A673 (cell line): Measurements from ENCODE around the gene TOP2B. TPM values are rescaled to one million over a fixed set of nuclear protein-coding genes. Genes with fewer than 3 reads are reported as not detected.

ENCODE experiments used
- BruUV-seq: library from RNA; stranded (reverse); fragments of 400-500 nt; replicated peaks from 2 replicates; lab custom pipeline; 2021; lab: Mats Ljungman, UMichigan
- CTCF ChIA-PET: fragments of 300-600 bp; sonication (Branson Sonifier 250); formaldehyde crosslinking; loops from one replicate; lab custom pipeline; 2022; ENCODE audit warnings: antibody characterized with exemption; lab: Charles Lee
- POLR2A ChIA-PET: fragments of 300-600 bp; sonication (Branson Sonifier 250); formaldehyde crosslinking; loops from one replicate; lab custom pipeline; 2022; ENCODE audit warnings: antibody characterized with exemption; ENCODE audit not compliant: low non-redundant PET; lab: Charles Lee
- DNase-seq: peaks from one replicate; pipeline ENCODE4 v3.0.0-alpha.2; 2015; ENCODE audit warnings: low spot score
- H3K27ac ChIP-seq: fragments of 200-600 bp; sonication (generic); 2 replicates; pipeline ENCODE4 v1.5.1; 2016; ENCODE audit warnings: mixed run types, low read depth, mild to moderate bottlenecking, mixed read lengths, antibody characterized with exemption, low read length; ENCODE audit not compliant: poor library complexity, severe bottlenecking
- H3K27me3 ChIP-seq: fragments of 200-600 bp; sonication (generic); replicated peaks from 2 replicates; pipeline ENCODE4 v1.6.1; 2017; ENCODE audit warnings: mixed run types, low read depth, mild to moderate bottlenecking, mixed read lengths, antibody characterized with exemption, low read length; ENCODE audit not compliant: insufficient read depth, poor library complexity
- H3K36me3 ChIP-seq: fragments of 200-600 bp; sonication (generic); 2 replicates; pipeline ENCODE4 v1.6.1; 2016; ENCODE audit warnings: mixed run types, mild to moderate bottlenecking, mixed read lengths, antibody characterized with exemption, low read length; ENCODE audit not compliant: insufficient read depth, poor library complexity, severe bottlenecking
- H3K4me1 ChIP-seq: fragments of 200-600 bp; sonication (generic); 2 replicates; pipeline ENCODE4 v1.6.1; 2017; ENCODE audit warnings: mixed run types, mild to moderate bottlenecking, mixed read lengths, antibody characterized with exemption, low read length; ENCODE audit not compliant: insufficient read depth, poor library complexity, severe bottlenecking
- H3K4me3 ChIP-seq: fragments of 200-600 bp; sonication (generic); 2 replicates; pipeline ENCODE4 v1.5.1; 2016; ENCODE audit warnings: low read depth, mixed run types, mild to moderate bottlenecking, mixed read lengths, low read length; ENCODE audit not compliant: poor library complexity, severe bottlenecking
- H3K9me3 ChIP-seq: fragments of 200-600 bp; sonication (generic); 2 replicates; pipeline ENCODE4 v1.6.1; 2016; ENCODE audit warnings: mixed run types, low read depth, mild to moderate bottlenecking, mixed read lengths, antibody characterized with exemption, low read length; ENCODE audit not compliant: poor library complexity, severe bottlenecking
- EZH2 ChIP-seq: fragments of 200-600 bp; sonication (generic); IDR thresholded peaks from 2 replicates; pipeline ENCODE4 v1.6.1; 2017; ENCODE audit warnings: borderline replicate concordance, low read depth, mild to moderate bottlenecking, mixed read lengths, antibody characterized with exemption, low read length; ENCODE audit not compliant: poor library complexity, severe bottlenecking
- intact Hi-C: fragments of 100-400 bp; cut with micrococcal nuclease; formaldehyde crosslinking; loops from one replicate; pipeline ENCODE4 v1.10.0; 2022; ENCODE audit not compliant: unreplicated experiment
- total RNA-seq: library from RNA; stranded (reverse); gene quantifications from 2 replicates; pipeline ENCODE4 v1.2.3, GENCODE V29; 2021
- TF ChIP-seq, protein P1 (sequence below): fragments of 300-800, 200-600 bp; sonication (generic); conservative IDR thresholded peaks from 2 replicates; pipeline ENCODE4 v1.5.1; 2017; ENCODE audit warnings: low read depth, mild to moderate bottlenecking, antibody characterized with exemption, low read length, moderate library complexity, mixed read lengths

Gene TOP2B
- total RNA-seq, 1 experiment from 2014 or later, result 154 TPM

DNA sequence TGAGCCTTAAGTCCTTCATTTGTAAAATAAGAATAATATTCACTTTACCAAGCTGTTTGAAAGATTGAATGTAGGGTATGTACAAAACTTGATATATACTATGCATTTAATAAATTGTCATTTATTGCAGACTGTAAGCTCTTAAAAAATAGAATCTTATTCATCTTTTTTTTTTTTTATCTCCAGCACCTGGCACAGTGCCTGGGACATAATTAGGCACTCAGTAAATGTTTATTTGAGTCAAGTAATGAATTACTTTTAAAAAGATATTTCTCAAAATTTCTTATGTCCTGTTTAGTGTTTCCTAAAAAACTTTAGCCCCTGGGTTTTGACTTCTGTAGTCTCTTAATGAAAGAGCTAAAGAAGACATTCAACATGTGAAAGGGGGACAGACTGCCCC is 71.7 kb downstream of the TOP2B start:
- BruUV-seq, result no TSS peak
- Histone ChIP-seq H3K4me1 (peaks cover 14% of the 10 kb centered on the region), H3K9me3 (no peaks in the 10 kb centered on the region), H3K27me3 (no peaks in the 10 kb centered on the region), H3K4me3 (no peak overlapping the region), H3K27ac (no peak overlapping the region), H3K36me3 (peaks cover 14% of the 10 kb centered on the region)
- intact Hi-C loops, result loop anchor here (5.0 to 10.0 kb wide), 4 partner anchors 168 to 571 kb away; partner anchors contain the start of gene RARB
- POLR2A ChIA-PET, result no interaction called here
- no peak for DNase-seq
- CTCF ChIA-PET, result interaction anchor here (1.0 kb wide), 1 partner anchor 7 kb away, joined by 5 read pairs; no protein-coding TSS in a partner anchor
- TF ChIP-seq, protein P1, sequence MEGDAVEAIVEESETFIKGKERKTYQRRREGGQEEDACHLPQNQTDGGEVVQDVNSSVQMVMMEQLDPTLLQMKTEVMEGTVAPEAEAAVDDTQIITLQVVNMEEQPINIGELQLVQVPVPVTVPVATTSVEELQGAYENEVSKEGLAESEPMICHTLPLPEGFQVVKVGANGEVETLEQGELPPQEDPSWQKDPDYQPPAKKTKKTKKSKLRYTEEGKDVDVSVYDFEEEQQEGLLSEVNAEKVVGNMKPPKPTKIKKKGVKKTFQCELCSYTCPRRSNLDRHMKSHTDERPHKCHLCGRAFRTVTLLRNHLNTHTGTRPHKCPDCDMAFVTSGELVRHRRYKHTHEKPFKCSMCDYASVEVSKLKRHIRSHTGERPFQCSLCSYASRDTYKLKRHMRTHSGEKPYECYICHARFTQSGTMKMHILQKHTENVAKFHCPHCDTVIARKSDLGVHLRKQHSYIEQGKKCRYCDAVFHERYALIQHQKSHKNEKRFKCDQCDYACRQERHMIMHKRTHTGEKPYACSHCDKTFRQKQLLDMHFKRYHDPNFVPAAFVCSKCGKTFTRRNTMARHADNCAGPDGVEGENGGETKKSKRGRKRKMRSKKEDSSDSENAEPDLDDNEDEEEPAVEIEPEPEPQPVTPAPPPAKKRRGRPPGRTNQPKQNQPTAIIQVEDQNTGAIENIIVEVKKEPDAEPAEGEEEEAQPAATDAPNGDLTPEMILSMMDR, result no peak
- TF ChIP-seq EZH2, result no peak

DNA sequence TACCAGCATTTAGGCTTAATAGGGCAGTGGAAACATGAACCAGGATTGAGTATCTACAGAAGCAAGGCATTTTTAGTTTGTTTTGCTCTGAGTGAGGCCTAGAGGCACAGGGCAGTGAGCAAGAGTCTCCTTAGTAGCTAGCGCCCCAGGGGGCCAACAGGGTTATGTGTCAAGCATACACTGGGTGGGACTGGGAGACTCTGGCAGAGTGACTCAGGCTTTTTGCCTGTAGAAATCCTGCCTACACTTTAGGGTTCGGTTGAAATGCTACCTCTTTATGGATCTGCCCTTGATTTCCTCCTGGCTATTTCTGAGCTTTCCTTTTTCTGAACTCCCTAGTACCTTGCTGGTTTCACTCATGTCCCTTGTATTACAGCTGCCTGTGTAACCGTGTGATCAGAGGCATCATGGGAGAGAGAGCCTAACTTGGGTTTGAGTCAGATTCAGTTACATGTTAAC is 72.2 kb downstream of the TOP2B start:
- Histone ChIP-seq H3K9me3 (no peaks in the 10 kb centered on the region), H3K4me1 (peaks cover 14% of the 10 kb centered on the region), H3K27ac (no peak overlapping the region), H3K4me3 (no peak overlapping the region), H3K27me3 (no peaks in the 10 kb centered on the region), H3K36me3 (peaks cover 10% of the 10 kb centered on the region)
- ChIA-PET POLR2A (no interaction called here), CTCF (no interaction called here)
- intact Hi-C loops, result loop anchor here (5.0 to 10.0 kb wide), 4 partner anchors 168 to 570 kb away; partner anchors contain the start of gene RARB
- TF ChIP-seq EZH2, result no peak
- TF ChIP-seq, protein P1, result no peak
- no TSS peak for BruUV-seq
- DNase-seq, result peak; percentile 24

DNA sequence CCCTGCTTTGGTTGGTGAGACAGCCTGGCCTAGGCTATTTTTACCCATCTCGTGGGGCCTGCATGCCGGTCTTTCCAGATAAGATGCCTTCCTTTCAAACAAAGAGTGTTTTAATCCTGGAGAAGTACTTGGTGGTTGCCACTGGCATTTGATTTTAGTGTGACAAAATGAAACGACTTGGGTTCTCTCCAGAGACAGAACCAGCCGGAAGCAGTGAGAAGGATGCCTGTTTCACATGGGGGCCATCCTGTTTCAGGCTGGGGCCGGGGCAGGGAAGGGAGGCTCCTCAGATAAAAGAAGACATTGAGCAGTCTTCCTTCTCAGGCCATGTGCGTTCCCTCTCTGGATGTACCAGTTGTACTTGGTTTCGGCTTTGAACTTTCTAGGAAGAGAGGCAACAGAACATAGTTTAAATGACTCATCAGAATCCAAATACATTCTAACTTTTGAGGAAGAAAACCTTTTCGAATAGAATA is 74.9 kb downstream of the TOP2B start:
- intact Hi-C loops, result loop anchor here (5.0 to 10.0 kb wide), 4 partner anchors 165 to 568 kb away; partner anchors contain the start of gene RARB
- no peak overlapping the region for H3K27ac ChIP-seq
- no peak for DNase-seq
- H3K4me1 ChIP-seq, result peaks cover 14% of the 10 kb centered on the region
- no TSS peak for BruUV-seq
- ChIA-PET POLR2A (no interaction called here), CTCF (no interaction called here)
- TF ChIP-seq, protein P1, result no peak
- no peak for TF ChIP-seq EZH2
- H3K4me3 ChIP-seq, result no peak overlapping the region
- no peaks in the 10 kb centered on the region for H3K27me3 ChIP-seq
- no peaks in the 10 kb centered on the region for H3K9me3 ChIP-seq
- no peaks in the 10 kb centered on the region for H3K36me3 ChIP-seq
